GM04503 (cell line): ENCODE measurements around the gene HOXA9.

Experiments used
- DNase-seq: peaks from one replicate; pipeline ENCODE4 v3.0.0-alpha.2; 2012; ENCODE audit warnings: low read depth

HOXA9 gene

DNA sequence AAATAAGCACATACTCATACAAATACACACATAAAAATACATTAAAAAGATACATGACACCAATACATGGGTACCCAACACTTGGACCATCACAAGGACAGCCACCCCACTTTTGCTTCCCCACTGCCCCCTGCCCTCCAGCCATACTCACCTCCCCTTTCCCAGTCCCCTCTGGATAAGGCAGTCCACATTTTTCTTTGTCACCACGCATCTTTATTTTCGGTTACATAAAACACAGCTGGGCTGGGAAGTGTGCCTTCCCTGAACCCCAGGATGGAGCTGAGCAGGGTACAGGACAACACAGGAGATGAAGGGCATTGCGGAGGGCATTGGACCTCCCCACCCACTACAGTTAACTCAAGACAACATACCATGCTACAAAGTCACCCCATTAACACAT, 11.8 kb downstream of the HOXA9 start:
- no peak for DNase-seq

DNA sequence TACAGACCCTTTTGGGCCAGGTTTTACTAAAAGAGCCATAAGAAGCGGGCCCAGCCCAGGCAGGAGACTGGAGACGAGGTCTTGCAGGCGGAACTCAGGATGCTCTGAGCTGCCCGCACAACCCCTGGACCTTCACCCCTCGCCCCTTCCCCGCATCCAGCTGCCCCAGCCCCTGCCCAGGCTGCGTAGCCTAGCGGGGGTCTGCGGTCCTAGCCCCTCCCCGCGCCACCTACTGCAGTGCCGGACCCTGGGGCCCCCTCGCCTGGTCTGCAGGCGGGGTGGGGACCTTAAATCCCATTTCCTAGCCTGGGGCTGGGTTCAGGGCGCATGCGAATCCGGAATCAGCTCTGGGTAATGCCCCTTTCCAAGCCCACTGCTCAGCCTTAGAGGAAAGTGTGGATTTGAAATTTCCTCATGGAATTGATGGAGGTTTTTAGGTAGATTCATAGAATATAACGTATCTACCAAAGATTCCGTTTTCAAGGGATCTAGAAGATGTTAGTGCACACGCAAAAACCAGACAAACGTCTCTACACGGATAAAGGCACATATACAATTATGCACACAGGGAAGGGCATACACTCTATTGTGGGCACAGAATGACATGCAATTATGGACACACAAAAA, 12.4 kb downstream of the HOXA9 start:
- DNase-seq, result no peak

DNA sequence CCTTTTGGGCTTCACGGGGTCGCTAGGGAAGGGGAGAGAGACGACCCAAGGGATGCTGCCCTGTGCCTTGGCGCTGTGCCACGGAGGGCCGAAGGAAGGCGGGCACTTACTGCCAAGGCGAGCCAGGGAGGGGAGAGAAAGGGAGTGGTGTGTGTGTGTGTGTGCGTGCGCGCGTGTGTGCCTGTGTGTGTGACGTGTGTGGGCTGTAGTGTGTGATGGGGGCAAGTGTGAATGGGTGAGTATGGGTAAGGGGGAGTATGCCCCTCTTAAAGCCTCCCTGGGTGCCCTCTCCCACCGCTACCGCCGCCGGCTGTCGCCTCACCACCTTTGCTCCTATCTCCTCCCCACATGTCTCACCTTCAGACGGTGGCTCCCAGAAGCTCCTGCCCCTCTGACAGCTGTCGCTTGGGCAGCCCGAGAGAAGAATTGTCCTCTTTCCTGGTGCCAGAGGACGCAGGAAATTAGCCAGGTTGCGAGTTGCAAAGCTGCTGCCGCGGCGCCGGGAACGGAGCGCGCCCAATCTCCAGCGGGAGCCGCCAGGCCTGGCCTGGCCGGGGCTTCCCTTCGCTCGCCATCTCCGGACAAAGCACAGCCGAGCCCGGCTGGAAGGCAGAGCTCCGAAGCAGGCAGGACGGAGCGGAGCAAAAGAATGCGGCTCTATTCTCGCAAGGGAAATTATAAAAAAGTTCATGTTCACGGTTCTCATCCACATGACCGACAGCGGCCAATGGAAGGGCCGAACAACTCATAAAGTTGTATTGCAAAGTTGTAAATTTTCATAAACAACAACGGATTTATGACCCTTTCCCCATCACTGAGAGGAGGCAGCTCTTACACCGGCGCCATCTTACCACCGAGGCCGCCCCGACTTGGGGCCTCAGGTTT, 13.2 kb downstream of the HOXA9 start, which contains the start of gene HOXA3:
Gene HOXA3 (minus strand): TSS at position 653 of the 885 bp plus-strand sequence. CDS start 41,943 bp downstream, outside the sequence.
- DNase-seq, result no peak

DNA sequence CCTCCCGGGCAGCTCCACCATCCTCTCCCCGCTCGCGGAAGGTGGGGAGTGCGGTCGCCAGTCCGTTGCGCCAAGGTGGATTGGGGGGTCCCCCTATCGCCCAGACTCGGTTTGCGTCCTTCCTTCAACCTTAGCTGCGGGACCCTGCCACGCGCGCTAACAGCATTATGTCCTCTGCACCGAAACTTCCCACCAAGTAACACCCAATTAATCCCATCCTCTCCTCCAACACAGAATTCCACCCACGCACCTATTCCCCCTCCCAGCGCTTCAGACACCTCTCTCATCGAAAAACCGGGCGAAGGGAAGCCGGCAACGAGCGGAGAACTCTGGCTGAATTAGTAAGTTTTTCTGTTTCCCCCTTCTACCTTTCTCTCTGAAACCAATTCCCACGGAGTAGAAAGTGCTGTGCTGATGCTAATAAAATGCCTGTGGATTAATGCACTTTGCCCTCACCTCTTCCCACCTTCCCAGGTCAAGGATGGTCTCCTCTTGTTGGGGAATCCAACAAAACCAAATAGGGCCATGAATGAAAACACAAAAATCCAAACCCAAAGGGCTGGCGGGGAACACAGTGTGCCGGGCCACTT, 13.9 kb downstream of the HOXA9 start:
- no peak for DNase-seq

DNA sequence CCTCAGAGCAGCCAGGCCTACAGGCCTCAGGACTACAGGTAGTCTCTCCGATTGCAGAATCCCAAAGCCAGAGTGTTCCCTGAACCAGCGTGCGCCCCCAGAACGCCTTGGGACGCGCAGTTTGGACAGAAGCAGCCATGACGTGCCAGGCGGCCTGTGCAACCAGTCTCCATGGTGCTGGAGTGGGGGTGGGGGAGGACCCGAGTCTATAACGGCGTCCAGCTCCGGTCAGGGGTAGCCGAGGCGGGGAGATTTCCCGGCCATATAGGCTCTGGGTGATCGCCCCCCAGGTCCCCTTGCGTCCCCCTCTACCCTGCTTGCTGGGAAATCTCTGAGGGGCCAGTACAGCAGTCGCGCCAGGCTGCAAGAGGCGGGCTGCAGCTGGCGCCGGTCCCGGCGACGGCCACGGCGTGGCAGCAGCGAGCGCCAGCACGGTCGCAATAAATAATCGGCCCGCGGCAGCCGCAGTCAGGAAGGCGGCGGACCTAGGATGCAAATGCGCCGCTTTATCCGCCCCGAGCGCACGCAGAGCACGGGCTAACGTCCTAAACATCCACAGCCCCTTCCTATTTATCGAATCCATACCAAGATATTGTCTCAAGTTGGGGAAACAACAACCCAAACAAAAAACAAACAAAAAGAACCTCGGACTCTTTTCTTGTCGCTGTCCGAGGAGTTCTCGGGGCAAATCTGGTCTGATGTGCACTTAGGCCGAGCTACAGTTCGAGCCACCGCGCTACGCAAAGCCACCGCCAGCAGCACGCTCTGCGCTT, 14.6 kb downstream of the HOXA9 start:
- no peak for DNase-seq

DNA sequence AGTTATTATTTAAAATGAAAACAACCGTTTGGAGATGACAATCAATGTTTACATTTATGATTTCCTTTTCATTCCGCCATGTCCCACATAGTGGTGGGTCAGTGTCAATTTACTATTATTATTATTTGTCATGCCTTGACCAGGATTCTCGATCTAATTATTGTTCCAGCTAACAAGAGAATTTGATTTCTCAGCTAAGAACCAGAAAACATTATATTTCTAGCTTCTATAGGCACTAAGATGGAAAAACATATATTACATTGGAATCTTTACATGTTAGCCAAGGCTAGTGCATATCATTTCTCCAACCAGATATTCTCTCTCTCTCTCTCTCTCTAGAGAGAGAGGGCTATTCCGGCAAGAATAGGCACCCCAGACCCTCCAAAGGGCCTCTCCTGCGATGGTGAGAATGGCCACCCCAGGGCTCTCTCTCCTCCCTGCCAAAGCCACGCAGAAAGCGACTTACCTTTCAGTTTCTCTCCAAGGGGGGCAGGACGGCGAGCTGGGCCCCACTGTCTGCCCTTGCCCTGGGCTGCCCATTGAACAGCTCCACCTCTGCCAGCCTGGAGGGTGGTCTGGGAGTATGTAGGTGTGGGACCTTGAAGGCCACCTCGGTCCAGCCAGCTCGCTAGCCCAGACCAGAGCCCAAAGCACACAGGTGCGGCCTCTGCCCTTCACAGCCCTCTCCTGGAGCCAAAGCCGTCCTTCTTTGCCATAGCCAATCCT, 15.3 kb downstream of the HOXA9 start:
- no peak for DNase-seq

DNA sequence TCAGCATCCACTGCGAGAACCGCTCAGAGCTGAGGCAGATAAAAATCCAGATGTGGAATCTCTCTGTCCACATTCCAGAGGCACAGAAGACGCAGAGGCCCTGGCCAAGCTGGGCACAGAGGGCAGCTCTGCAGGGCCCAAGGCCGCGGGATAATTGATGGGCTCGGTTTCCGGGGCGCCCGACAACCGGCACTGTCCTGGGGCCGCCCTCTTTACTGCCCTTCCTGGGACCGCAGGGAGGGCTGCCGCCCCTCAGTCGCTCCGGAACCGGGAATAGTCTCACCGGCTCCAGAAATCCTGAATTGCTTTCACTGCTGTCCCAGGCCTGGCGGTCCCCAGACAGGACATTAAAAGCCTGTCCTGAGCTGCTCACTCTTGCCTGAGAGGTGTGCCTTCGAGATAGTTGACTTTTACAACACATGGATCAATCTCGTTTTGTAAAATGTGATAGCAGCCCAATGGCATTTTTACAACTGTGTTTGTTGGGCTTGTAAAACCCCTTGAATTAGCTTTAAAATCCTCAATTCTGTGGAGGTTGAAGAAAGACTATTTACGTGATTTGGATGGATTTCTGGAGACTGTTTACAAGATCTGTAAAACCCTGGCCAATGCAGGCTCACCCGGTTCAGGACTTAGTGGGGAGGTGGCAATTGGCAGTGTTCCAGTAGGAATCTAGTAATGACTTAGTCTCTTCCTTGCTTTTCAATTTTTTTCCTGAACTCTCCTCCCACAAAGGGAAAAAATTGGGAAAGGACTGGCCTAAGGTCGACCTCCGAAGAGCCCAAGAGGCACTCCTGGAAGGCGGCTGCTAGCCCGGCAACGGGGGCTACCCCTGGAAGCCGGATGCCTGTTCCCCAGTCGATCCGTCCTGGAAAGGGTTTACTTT, 16.3 kb downstream of the HOXA9 start:
- DNase-seq, result no peak

DNA sequence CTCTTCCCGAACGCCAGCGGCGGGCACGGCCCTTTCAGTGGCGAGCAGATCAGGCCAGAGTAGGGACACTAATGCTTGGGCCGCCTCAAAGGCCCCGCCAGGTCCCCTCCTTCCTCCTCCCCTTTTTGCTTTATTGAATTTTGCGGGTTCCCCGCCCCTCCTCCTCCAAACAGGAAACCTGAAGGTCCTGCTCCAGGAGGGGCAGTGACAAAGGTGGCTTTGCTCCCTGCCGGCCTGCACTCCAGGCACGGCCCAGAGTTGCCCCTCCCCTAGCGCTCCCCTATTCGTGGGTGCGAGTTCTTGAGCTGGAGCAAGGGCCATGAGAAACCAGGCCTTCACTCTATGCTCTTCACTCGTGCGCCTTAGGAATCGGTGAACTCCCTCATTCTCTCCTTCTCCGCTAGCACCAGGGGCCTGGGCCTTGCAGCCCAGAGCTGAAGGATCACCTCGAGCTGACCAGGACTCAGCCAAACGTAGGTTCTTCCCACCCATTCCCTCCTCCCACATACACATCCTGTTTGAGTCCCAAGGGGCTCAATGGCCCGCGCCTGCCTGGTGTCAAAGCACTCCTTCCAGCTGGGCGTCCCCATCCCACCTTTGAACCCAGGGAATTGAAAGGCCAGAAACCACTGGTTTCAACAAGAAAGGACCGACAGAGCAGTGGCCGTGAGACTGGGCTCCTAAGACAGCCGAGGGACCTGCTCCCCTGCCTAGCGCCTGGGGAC, 17.1 kb downstream of the HOXA9 start:
- DNase-seq, result no peak

DNA sequence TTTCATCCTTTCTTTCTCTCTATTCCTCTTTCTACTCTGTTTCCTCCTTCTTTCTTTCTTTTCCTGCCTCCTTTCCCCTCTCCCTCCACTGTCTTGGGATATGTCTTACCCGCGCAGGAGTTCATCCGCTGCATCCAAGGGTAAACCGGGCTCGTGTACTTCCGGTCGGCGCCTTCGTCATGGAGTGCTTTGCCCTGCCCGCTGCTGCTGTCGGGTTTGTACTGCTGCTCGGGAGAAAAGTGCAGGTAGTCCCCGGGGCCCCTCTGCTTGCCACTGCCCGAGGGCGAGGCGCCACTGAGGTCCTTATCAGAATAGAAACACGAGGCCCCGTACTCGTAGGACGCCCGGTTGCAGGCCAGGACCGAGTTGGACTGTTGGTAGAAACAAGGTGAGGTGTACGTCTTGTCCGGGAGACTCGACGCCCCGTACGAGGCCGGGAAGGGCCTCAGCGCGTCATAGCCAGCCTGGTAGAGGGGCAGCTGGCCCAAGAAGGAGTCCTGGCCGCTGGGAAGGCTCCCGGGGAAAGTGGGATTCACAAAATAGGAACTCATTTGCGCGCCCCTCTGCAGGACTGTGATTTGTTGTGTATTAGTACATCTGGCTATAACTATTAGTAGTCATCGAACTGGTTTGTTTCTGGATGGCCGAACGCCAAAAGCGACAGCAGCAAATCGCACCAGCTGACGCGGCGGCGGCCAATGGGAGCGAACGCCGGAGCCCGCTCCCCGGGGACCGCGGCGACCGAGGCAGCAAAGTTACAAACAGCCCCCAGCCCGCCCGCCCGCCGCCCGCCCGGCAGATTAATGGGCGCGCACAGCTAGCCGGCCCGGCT, 17.9 kb downstream of the HOXA9 start, which contains the start of gene HOXA6:
Gene HOXA6 (minus strand): TSS at position 576 of the 832 bp plus-strand sequence. CDS start 25 bp downstream, at position 551.
- no peak for DNase-seq

DNA sequence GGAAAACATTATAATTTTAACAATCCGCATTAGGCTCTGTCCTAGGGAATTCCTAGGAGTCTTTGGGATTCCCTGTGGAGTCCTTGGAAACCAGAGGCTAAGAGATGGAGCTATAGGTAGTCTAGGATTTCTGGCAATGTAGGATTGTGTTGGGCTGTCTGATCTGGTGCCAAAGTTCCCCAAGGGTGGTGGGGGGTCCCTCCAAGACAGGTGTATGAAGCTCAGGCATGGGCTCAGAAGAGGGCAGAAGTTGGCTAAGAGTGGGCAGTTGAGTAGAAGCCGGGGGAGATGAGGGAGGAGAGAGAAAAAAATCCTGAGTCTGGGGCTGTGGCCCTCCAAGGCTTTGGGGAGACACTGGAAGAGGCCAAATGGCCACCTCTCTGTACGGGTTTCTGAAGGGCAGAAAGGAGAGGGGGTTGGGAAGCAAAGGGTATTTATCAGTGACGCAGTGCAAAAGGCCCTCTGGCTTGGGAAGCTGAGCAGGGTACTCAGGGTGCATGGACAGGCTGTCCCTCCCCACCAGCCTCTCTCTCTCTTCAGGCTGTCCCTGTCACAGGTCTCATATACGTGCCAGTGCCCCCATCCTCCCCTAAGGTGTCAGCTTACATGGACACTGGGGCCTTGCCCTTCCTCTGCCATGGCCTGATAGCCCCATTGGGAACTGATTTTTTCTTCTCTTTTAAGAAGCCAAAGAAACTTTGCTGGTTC, 18.7 kb downstream of the HOXA9 start:
- DNase-seq, result no peak

DNA sequence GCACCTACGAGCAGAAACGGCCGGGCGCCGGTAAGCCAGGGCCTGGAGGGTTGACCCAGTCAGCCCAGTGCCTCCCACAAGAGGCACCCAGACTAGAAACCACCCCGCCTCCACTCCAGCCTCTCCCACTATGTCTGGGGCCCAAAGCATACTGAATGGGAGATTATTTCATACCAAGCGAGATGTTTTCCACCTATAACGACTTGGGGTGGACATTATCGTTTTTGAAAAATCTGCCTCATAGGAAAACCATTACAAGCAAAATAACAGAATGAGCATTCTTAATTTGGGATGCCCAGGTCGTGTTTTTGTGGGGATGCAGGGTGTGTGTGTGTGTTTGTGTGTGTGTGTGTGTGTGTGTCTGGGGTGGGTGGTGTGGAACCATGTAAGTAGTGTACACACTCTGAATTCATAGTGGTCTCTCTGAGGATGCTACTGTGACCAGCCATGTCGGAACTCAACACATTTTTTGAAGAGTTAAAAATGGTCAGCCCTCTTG, 19.4 kb downstream of the HOXA9 start:
- no peak for DNase-seq

DNA sequence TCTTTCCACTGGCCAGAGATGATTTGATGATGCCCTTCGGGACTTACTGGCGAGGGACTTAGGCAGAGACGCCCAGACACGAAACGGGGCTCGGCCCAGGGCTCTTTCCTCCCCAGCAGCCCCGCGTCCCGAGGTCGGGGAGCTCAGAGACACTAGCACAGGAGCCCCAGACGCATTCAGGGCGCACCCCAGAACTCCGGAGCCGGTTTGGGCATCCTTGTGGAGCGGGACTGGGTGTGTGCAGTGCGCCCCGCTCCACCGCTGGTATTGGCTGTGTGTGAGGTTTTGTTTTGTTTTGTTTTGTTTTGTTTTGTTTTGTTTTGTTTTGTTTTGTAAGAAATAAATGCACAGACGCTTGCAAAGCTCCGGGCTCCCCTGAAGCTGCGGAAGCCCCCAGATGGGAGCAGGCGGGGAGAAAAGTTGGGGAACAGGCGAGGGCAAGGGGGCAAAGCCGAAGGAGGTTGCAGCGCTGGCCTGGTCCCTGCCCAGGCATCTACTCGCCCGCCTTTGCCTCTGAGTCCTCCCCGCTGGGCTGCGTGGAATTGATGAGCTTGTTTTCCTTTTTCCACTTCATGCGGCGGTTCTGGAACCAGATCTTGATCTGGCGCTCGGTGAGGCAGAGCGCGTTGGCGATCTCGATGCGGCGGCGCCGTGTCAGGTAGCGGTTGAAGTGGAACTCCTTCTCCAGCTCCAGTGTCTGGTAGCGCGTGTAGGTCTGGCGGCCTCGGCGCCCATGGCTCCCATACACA, 20.0 kb downstream of the HOXA9 start:
- DNase-seq, result no peak

DNA sequence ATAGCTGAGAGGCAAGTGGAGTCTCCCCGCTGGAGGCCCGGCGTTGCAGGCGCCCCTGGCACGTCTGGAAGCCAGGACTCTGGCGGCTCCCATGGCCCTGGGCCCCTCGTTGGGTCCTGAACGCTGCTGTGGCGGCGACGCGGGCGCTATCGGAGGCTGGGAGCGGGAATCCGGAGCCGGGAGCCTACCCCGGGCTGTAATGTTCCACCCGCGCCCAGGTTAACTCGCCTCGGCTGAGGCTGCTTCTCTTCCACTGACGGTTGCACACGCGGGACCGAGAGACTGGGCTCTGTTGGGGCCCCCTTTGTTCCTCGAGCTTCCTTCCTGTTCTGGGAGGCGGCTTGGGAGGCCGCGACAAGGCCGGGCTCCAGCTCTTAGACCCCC, 20.6 kb downstream of the HOXA9 start:
- no peak for DNase-seq

DNA sequence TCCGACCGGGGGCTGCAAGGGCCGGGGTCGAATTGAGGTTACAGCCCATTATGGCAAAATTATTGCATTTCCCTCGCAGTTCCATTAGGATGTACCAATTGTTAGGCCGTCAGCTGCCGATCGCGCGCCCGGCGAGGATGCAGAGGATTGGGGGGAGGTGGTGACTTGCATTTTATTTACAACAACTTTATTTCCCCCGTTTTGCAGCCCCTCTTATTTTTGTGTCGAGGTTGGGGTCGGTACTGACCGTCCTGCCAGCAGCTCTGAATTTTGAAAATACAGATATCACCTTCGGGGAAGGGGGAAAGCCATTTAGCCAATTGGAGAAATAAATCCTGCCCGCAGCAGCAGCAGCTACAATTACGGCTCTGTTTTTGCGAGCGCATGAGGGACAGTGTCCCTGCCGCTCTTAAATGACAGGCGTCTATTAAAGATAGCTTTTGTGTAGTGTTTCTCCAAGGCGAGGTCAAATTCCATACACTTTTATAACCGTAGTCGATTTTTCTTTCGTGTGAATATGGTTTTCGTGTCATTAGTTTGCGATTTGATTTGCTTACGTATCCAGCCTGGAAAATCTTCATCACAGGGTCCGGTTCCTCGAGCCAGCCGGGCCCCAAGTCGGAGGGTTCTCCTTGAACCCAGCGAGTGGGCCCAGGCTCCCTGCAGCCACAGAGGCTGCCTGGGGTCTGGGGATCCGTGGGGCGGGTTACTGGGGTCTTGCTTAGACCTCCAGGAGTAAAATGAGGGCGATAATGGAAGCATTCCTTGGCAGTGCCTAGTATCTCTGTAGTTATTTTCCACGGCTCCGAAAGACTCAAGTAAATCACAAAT, 21.2 kb downstream of the HOXA9 start:
- no peak for DNase-seq

DNA sequence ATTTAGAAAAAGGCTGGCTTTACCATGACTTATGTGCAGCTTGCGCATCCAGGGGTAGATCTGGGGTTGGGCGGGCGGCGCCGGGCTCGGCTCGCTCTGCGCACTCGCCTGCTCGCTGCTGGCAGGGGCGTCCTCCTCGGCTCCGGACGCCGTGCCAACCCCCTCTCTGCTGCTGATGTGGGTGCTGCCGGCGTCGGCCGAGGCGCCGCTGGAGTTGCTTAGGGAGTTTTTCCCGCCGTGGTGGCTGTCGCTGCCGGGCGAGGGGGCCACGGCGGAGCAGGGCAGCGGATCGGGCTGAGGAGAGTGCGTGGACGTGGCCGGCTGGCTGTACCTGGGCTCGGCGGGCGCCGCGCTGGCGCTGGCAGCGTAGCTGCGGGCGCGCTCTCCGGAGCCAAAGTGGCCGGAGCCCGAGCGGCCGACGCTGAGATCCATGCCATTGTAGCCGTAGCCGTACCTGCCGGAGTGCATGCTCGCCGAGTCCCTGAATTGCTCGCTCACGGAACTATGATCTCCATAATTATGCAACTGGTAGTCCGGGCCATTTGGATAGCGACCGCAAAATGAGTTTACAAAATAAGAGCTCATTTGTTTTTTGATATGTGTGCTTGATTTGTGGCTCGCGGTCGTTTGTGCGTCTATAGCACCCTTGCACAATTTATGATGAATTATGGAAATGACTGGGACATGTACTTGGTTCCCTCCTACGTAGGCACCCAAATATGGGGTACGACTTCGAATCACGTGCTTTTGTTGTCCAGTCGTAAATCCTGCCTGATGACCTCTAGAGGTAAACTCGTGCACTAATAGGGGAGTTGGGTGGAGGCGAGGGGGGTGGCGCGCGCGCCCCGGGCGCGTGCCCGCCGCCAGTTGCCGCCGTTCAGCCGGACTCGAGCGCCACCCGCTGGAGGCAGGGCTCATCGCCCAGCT, 22.1 kb downstream of the HOXA9 start, which contains the start of gene HOXA5:
Gene HOXA5 (minus strand): TSS at position 659 of the 927 bp plus-strand sequence. CDS start 74 bp downstream, at position 585.
- DNase-seq, result peak; percentile 46
